IPS-18c (cell line): Measurements from ENCODE around the gene FZR1.

Source experiments
- H3K4me3 ChIP-seq: 2 replicates; pipeline ENCODE4 v1.7.0; 2013; ENCODE audit warnings: low read depth, mild to moderate bottlenecking, low read length, moderate library complexity; ENCODE audit not compliant: insufficient read depth
- H3K9me3 ChIP-seq: one replicate; pipeline ENCODE4 v1.6.1; 2013; ENCODE audit warnings: mild to moderate bottlenecking, low read length, moderate library complexity; ENCODE audit not compliant: control insufficient read depth, insufficient read depth

The FZR1 gene

DNA sequence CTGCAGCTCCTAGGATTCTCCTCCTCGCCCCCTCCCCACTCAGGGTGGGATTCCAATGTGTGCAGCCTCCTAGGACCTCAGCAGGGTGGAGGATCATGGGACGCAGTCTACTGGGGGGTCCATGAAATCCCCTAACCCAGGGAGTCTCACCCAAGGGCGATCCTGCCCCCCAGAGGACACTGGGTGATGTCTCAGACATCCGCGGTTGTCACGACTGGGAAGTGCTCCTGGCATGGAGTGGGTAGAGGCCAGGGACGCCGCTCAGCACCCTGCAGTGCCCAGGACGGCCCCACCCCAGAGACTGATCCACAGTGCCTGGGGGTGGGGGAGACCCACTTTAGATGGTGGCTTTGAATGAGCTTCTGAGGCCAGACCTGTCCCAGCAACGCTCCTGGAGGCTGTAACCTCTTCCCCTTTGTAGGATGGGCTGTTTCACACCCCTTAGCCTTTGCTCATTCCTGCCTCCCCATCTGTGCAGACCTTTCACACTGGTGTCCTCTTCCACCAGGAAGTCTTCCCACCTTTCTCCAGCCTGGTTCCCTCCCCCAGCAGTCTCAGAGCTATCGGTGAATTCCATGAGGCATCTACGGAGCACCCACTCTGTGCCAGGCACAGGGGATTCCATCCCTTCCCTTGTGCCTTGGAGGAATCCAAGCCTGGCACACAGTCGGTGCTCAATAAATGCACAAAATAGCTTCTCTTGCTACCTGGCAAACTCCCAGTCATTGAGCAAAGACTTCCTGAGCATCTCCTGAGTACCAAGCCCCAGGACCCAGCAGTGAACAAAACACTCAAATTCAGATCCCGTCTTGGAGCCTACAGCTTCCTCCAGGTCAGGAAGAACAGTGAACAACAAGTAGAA is 36.2 kb upstream of the FZR1 start:
- no peak overlapping the region for H3K4me3 ChIP-seq

DNA sequence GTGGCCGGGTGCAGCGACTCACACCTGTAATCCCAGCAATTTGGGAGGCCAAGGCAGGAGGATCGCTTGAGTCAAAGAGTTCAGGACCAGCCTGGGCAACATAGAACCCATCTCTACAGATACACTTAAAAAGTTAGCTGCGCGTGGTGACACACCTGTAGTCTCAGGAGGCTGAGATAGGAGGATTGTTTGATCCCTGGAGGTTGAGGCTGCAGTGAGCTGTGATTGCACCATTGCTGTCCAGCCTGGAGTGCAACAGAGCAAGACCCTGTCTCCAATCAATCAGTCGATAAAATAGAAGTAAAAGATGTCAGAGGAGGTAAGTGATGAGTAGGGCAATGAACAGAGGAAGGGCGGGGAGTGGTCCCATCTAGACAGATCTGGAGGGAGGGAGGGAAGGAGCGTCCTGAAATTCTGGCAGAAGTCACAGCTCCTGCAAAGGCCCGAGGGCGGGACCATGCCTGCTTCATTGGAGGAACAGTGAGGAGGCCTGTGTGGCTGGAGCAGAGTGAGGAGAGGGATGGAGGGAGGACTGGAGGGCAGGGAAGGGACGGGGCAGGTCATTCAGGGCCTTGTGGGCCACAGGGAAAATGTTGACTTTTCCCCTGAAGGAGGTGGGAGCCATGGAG is 35.5 kb upstream of the FZR1 start:
- H3K9me3 ChIP-seq, result no peaks in the 10 kb centered on the region
- no peak overlapping the region for H3K4me3 ChIP-seq

More for the DNA sequence above, 36.2 kb upstream of the FZR1 start:
- H3K9me3 ChIP-seq, result no peaks in the 10 kb centered on the region

DNA sequence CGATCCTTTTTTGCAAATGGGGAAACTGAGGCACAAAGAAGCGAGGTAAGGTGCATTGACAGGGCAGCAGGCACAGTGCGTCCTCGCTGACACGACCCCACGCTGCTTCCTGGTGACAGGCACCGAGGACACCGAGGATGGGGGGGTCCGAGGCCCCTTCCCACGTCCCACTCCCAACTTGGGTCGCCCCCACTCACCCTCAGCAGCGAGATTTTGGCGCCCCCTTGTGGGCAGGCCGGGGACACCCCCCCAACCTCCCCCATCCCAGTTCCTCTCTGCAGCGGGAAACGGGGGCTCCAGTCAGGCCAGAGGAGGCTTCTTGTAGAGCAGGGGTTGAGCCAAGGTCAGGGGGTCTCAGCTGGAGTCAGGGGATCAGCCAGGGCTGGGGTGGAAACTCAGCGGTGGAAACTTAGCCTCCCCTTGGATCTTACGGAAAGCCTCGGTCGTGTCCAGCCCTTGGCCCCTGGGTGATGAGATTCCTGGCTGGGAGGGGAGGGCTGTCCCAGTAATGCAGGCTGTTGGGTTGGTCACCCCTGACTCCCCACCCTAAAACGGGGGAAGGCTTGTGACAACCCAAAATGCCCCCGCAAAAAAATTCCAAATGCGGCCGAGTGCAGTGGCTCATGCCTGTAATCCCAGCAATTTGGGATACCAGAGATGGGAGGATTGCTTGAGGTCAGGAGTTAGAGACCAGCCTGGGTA is 34.0 kb upstream of the FZR1 start:
- no peaks in the 10 kb centered on the region for H3K9me3 ChIP-seq
- H3K4me3 ChIP-seq, result no peak overlapping the region

DNA sequence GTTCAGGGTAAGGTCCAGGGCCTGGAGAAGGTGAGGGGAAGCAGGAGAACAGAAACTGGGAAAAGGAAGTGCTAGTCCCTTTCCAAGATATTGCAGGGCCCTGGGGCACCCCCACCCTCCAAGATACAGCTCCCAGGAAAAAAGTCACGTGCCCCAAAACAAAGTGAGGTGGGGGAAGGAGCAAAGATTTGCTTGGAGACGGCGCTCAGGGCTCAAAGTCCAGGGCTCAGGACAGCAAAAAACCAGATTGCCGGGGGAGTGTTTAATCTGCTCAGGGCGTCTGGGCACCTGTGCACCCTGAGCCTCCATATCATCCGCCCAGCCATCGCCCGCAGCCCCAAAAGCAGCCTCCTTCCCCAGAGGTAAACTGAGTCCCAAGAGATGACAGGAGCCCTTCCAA is 32.1 kb upstream of the FZR1 start:
- no peaks in the 10 kb centered on the region for H3K9me3 ChIP-seq
- no peak overlapping the region for H3K4me3 ChIP-seq

DNA sequence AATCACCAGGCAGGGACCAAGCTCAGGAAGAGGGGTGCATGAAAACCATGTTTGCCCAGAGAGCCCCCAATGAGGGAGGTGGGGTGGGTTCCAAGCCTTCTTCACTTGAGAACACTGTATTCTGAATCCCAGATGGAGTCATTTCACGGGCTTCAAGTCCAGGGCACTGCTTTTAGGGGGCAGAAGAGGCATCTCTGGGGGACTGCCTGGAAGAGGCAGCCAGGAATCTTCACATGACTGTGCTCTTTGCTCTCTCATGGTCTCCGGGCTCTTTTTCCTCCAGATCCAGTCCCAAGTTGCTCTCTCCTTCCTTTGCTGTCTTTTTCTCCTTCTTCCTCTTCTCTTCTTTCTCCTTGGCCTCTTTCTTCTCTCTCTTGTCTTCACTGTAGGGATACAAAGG is 31.5 kb upstream of the FZR1 start:
- Histone ChIP-seq H3K4me3 (no peak overlapping the region), H3K9me3 (no peaks in the 10 kb centered on the region)

DNA sequence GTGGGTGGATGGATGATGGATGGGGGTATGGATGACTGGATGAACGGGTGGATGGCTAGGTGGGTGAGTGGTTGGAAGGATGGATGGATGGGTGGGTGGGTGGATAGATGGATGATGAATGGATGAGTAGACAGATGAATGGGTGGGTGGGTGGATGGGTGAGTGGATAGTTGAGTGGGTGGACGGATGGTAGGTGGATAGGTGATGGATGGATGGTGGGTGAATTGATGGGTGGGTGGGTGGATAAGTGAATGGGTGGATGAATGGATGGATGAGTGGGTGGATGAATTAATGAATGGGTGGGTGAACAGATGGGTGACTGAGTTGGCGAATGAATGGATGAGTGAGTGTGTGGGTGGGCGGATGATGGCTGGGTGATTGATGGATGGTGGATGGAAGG is 30.7 kb upstream of the FZR1 start:
- no peaks in the 10 kb centered on the region for H3K9me3 ChIP-seq

DNA sequence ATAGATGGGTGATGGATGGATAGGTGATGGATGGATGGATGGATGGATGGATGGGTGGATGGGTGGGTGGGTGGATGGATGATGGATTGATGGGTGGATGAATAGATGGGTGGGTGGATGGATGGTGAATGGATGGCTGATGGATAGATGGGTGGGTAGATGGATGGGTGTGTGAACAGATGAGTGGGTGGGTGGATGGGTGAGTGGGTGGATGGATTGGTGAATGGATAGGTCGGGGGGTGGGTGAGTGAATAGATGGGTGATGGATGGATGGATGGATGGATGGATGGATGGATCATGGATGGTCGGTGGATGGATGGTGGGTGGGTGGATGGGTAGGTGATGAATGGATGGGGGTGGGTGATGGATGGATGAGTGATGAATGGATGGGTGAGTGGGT is 29.3 kb upstream of the FZR1 start:
- Histone ChIP-seq H3K9me3 (no peaks in the 10 kb centered on the region), H3K4me3 (no peak overlapping the region)

More for the DNA sequence above, 30.7 kb upstream of the FZR1 start:
- no peak overlapping the region for H3K4me3 ChIP-seq

DNA sequence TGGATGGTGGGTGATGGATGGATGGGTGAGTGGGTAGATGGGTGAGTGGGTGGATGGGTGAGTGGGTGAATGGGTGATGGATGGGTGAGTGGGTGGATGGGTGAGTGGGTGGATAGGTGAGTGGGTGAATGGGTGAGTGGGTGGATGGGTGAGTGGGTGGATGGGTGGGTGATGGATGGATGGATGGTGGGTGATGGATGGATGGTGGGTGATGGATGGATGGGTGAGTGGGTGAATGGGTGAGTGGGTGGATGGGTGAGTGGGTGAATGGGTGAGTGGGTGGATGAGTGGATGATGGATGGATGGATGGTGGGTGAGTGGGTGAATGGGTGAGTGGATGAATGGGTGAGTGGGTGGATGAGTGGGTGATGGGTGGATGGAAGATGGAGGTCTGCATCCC is 28.6 kb upstream of the FZR1 start:
- Histone ChIP-seq H3K9me3 (no peaks in the 10 kb centered on the region), H3K4me3 (no peak overlapping the region)

DNA sequence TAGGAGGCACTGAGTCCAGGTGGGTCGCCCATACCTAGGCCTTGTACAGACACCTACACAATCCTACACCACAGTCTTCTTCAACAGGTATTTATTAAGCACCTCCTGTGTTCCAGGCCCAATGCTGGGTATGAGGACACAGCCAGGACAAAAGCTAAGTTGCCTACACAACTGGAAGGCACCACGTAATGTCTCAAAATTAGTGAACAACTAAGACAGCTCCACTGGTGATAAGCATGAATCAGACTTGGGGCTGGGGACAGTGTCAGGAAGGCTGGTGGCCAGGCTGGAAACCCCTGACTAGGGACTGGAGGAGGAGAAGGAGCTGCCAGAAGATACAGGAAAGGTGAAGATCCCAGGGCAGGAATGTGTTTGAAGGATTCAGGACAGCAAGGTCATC is 28.2 kb upstream of the FZR1 start:
- Histone ChIP-seq H3K9me3 (no peaks in the 10 kb centered on the region), H3K4me3 (no peak overlapping the region)

DNA sequence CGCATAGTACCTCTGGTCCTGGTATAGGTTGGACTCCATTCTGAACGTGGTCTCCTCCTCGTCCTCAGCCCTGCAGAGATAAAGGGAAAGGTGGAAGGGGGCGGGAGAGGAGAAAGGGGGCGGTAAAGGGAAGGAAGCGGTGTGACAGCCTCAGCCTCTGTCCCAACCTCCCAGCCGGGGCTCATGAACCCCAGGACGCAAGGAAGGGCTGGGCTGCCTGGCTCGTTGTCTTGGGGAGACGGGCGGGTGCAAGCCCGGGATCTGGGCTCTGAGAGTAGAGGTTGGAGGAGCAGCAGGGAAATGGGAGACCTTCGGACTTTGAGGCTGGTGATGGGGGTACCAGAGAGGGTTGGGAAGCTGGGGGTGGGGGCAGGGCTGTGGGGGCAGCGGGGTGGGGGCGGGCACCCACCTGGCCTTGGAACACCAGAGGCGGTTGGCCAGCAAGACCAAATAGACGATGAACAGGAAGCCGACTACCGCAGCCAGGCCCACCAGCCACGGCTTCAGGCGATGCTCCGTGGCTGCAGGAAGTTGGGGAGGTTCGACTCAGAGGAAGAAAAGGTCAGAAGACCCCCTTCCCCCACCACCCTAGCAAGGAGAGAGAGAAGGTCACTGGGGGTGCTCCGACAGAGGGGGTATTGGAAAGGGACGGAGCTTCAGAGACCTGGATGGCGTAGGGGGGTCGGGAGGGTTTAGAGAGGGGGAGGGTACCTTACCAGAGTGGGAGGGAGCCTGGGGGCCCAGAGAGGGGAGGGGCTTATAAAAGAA is 27.5 kb upstream of the FZR1 start:
- H3K4me3 ChIP-seq, result peak overlapping the region; percentile 46; the same call in 1 of the 2 replicates
- no peaks in the 10 kb centered on the region for H3K9me3 ChIP-seq

DNA sequence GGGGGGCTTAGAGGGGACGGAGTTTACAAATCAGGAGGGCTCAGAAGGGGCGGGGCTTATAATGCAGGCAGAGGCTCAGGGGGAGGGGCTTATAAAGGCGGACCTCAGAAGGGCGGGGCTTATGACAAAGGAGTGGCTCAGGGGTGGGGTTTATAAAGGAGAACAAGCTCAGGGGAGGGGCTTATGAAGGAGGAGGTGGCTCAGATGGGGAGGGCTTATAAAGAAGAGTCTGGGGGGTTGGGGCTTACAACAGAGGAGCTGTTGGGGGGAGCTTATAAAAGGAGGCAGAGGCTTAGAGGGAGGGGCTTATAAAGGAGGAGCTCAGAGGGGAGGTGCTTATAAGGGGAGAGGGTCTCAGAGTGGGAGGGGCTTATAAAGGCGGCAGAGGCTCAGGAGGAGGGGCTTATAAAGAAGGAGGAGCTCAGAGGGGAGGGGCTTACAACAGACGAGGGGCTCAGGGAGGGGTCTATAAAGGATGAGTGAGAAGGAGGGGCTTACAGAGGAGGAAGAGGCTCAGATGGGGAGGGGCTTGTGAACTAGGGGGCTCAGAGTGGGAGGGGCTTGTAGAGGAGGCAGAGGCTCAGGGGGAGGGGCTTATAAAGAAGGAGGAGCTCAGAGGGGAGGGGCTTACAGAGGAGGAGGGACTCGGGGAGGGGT is 26.8 kb upstream of the FZR1 start:
- H3K9me3 ChIP-seq, result no peaks in the 10 kb centered on the region
- peak overlapping the region; percentile 46; the same call in 1 of the 2 replicates for H3K4me3 ChIP-seq

DNA sequence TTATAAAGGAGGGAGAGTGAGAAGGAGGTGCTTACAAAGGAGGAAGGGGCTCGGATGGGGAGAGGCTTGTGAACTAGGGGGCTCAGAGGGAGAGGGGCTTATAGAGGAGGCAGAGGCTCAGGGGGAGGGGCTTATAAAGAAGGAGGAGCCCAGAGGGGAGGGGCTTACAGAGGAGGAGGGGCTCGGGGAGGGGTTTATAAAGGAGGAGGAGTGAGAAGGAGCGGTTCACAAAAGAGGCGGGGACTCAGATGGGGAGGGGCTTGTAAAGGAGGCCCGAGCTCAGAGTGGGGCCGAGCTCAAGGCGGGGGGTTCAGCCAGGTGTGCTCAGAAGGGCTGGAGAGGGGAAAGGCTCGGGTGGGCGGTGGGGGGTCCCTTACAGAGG is 26.3 kb upstream of the FZR1 start:
- Histone ChIP-seq H3K9me3 (no peaks in the 10 kb centered on the region), H3K4me3 (no peak overlapping the region; the same call in 1 of the 2 replicates)

DNA sequence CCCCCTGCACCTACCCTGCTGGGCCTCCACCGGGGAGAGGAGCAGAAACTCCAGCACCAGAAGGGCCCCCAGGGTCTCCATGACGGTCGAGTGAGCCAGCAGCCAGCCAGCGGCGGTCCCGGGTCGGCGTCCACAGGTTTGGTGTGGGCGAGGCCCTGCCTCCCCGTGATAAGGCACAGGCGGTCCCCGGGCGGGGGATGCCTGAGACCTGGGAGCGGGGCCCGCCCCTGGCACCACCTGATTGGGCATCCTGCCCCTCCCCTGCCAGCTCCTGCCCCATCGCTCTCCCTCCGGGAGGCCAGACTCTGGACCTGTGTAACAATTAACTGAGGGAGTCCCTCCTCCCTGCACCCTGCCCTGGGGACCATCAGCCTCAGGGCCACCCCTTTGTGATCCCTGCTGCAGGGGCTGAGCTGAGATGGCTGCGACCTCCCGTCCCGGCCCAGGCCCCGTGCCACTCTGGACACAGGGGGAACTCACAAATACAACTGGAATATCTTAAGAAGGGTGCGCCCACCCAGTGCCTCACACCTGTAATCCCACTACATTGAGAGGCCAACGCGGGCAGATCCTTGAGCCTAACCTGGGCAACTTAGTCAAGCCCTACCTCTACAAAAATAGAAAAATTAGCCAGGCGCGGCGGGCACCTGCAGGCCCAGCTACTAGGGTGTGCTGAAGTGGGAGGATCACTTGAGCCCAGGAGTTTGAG is 25.6 kb upstream of the FZR1 start, which contains the start of gene SMIM24:
SMIM24 (minus strand) TSS at position 143 of the 709 bp plus-strand sequence; CDS start at position 81, 62 bp downstream.
- H3K4me3 ChIP-seq, result no peak within 1 kb of the TSS; the same call in 1 of the 2 replicates
- no peaks in the 10 kb centered on the region for H3K9me3 ChIP-seq

DNA sequence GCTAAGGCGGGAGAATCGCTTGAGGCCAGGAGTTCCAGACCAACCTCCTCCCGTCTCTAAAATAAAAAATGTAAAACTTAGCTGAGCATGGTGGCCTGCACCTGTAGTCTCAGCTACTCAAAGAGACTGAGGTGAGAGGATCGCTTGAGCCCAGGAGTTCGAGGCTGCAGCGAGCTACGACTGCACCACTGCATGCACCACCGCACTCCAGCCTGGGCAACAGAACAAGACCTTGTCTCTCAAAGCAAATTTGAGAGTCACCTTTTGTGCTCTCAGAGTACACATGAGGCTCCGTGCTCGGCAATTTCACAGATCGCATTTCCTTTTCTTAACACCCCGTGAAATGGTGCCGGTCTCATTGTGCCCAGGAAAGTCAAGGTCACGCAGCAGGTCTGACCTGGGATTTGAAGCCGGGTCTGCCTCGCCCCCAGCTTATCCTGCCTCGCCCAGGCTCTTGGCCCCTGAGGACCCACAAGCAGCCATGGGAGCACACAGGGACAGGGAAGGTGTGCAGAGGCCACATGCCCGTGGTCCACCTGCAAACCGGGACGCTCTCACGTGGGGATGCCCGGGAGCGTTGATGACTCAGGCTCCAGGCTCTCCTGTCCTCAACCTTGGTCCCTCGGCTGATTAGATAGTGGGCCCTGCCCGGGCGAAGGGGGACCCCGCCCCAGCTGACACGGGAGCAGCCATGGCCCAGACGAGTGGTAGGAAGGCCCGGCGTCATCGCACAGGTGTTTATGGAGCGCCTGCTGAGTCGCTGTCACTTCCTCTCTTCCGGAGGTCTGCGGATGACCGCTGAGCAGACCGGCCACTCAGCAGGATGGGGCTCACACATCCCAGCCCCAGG is 24.6 kb upstream of the FZR1 start:
- Histone ChIP-seq H3K9me3 (no peaks in the 10 kb centered on the region), H3K4me3 (no peak overlapping the region)

DNA sequence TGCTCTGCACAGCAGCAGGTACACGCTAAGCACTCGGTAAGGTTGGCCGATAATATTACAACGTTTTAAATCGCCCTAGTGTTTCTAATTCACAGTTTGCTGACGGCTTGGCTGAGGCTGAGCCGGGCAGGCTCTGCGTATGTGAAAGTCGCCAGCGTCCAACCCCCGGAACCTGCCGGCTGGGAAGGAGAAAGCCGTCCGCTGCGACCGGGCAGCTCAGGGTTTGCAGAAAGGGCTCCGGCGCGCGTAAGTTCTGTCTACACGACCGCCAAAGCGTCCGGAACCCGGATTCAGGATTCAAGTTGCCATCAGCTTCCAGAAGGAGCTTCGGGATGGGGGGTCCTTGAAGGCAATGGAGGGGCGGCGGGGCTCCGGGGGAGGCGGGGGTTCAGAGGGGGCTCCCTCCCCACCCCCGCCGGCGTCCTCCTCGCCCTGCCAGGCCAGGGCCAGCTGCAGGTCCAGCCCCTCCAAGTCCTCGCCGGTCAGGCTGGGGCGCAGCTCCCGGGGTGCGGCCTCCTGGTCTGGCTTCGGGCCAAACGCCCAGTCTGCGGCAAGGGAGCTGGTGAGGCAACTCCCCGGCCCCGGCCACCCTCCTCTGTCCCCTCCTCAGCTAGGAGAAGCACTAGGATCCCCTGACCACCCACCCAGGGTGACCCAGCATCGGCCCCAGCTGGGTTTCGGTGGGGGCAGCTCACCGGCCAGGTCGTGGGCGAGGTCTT is 23.4 kb upstream of the FZR1 start:
- H3K4me3 ChIP-seq, result no peak overlapping the region

More for the DNA sequence above, 23.4 kb upstream of the FZR1 start:
- no peaks in the 10 kb centered on the region for H3K9me3 ChIP-seq
